ENCODE data around the gene NLK.

GRCh38 chr17:28115046-28115445 lies 72.6 kb downstream of the NLK start:
- TF ChIP-seq, protein P1, sequence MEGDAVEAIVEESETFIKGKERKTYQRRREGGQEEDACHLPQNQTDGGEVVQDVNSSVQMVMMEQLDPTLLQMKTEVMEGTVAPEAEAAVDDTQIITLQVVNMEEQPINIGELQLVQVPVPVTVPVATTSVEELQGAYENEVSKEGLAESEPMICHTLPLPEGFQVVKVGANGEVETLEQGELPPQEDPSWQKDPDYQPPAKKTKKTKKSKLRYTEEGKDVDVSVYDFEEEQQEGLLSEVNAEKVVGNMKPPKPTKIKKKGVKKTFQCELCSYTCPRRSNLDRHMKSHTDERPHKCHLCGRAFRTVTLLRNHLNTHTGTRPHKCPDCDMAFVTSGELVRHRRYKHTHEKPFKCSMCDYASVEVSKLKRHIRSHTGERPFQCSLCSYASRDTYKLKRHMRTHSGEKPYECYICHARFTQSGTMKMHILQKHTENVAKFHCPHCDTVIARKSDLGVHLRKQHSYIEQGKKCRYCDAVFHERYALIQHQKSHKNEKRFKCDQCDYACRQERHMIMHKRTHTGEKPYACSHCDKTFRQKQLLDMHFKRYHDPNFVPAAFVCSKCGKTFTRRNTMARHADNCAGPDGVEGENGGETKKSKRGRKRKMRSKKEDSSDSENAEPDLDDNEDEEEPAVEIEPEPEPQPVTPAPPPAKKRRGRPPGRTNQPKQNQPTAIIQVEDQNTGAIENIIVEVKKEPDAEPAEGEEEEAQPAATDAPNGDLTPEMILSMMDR (IDR thresholded peaks at IDR 0.05) = no peak
- TF ChIP-seq POLR2A (IDR thresholded peaks at IDR 0.05) = no peak
